ENCODE results near the gene MIF. TPM values are rescaled to one million over a fixed set of nuclear protein-coding genes. Genes with fewer than 3 reads are reported as not detected.
A peak's percentile ranks its signal among the peaks of the same experiment; 100 is the strongest.
"Not testable (repeated sequence)": the region's sequence is repeated elsewhere in the genome, so short reads cannot be mapped to it uniquely, and the experiment has no call there.

Gene MIF
- total RNA-seq, 2 experiments from 2014 or later: 836 to 882 TPM

- CTCF ChIA-PET: interaction anchor here (0.5 to 3.0 kb wide), 16 partner anchors 8 to 451 kb away, joined by 3 to 30 read pairs (median 4); partner anchors contain the start of gene MIF
- POLR2A ChIA-PET: interaction anchor here (0.7 to 3.0 kb wide), 23 partner anchors 9 to 570 kb away, joined by 3 to 36 read pairs (median 4); partner anchors contain the start of genes ADORA2A, DERL3 and MIF
- Mint-ChIP-seq H3K4me1 (peaks cover 25% of the 10 kb centered on the region), H3K36me3 (ENCODE audit: low read depth) (no peaks in the 10 kb centered on the region), H3K27ac (peak within 1 kb of the TSS; percentile 85), H3K4me3 (peak within 1 kb of the TSS; percentile 91), H3K27me3 (peaks cover 3% of the 10 kb centered on the region), H3K9me3 (no peaks in the 10 kb centered on the region)
- DNase-seq: peak; percentile 95
These were observed 36.3 kb upstream of the MIF start, which contains the start of gene SLC2A11 for GRCh38 chr22:23857606-23858483. Gene SLC2A11, plus strand, starts transcription at chr22:23857875. Its CDS starts 125 bp downstream, at chr22:23858000.

GRCh38 chr22:23858484-23858815, 35.7 kb upstream of the MIF start:
- peak overlapping the region; percentile 85 for H3K27ac Mint-ChIP-seq
- ChIA-PET POLR2A (interaction anchor here (0.8 to 3.0 kb wide), 9 partner anchors 9 to 164 kb away, joined by 3 to 36 read pairs (median 5); partner anchors contain the start of genes CHCHD10, DERL3 and MIF), CTCF (interaction anchor here (2.6 to 3.0 kb wide), 2 partner anchors 9 to 35 kb away, joined by 29 to 30 read pairs; partner anchors contain the start of gene MIF)
- peaks cover 3% of the 10 kb centered on the region for H3K27me3 Mint-ChIP-seq
- no peak for DNase-seq
- no peaks in the 10 kb centered on the region for H3K9me3 Mint-ChIP-seq
- H3K4me1 Mint-ChIP-seq: peaks cover 25% of the 10 kb centered on the region
- no peaks in the 10 kb centered on the region for H3K36me3 Mint-ChIP-seq (ENCODE audit: low read depth)
- H3K4me3 Mint-ChIP-seq: peak overlapping the region; percentile 91

GRCh38 chr22:23859201-23859600, 35.0 kb upstream of the MIF start:
- Mint-ChIP-seq H3K4me3 (no peak overlapping the region), H3K9me3 (no peaks in the 10 kb centered on the region), H3K36me3 (ENCODE audit: low read depth) (no peaks in the 10 kb centered on the region), H3K4me1 (peaks cover 25% of the 10 kb centered on the region), H3K27ac (no peak overlapping the region), H3K27me3 (peaks cover 3% of the 10 kb centered on the region)
- POLR2A ChIA-PET: interaction anchor here (0.8 to 3.0 kb wide), 6 partner anchors 9 to 92 kb away, joined by 3 to 36 read pairs (median 5); partner anchors contain the start of genes CHCHD10 and MIF
- DNase-seq: no peak
- CTCF ChIA-PET: interaction anchor here (2.6 to 3.0 kb wide), 2 partner anchors 9 to 35 kb away, joined by 29 to 30 read pairs; partner anchors contain the start of gene MIF

- CTCF ChIA-PET: interaction anchor here (1.1 kb wide), 1 partner anchor 11 kb away, joined by 5 read pairs; no protein-coding TSS in a partner anchor
- peaks cover 25% of the 10 kb centered on the region for H3K4me1 Mint-ChIP-seq
- H3K36me3 Mint-ChIP-seq (ENCODE audit: low read depth); POLR2A ChIA-PET; DNase-seq; H3K27me3 Mint-ChIP-seq; H3K27ac Mint-ChIP-seq; H3K4me3 Mint-ChIP-seq; H3K9me3 Mint-ChIP-seq: not testable (repeated sequence)
These were observed 34.0 kb upstream of the MIF start for GRCh38 chr22:23860187-23860586.

GRCh38 chr22:23862103-23862502, 32.1 kb upstream of the MIF start:
- ChIA-PET CTCF (interaction anchor here (1.2 to 1.8 kb wide), 2 partner anchors 32 to 212 kb away, joined by 3 to 8 read pairs; partner anchors contain the start of gene MIF), POLR2A (interaction anchor here (0.6 kb wide), 1 partner anchor 51 kb away, joined by 3 read pairs; no protein-coding TSS in a partner anchor)
- no peak overlapping the region for H3K4me3 Mint-ChIP-seq
- no peak overlapping the region for H3K27ac Mint-ChIP-seq
- peak; percentile 59 for DNase-seq
- H3K4me1 Mint-ChIP-seq: peaks cover 19% of the 10 kb centered on the region
- H3K36me3 Mint-ChIP-seq (ENCODE audit: low read depth): no peaks in the 10 kb centered on the region
- no peaks in the 10 kb centered on the region for H3K9me3 Mint-ChIP-seq
- no peaks in the 10 kb centered on the region for H3K27me3 Mint-ChIP-seq

GRCh38 chr22:23864499-23865154, 29.6 kb upstream of the MIF start:
- H3K9me3 Mint-ChIP-seq: not testable (repeated sequence)
- CTCF ChIA-PET: interaction anchor here (1.0 to 2.0 kb wide), 3 partner anchors 15 to 92 kb away, joined by 3 to 11 read pairs (median 4); partner anchors contain the start of gene MIF

GRCh38 chr22:23868580-23868979, 25.6 kb upstream of the MIF start:
- H3K27me3 Mint-ChIP-seq: no peaks in the 10 kb centered on the region
- ChIA-PET POLR2A (no interaction called here), CTCF (no interaction called here)
- DNase-seq: no peak
- H3K4me1 Mint-ChIP-seq: no peaks in the 10 kb centered on the region
- no peak overlapping the region for H3K4me3 Mint-ChIP-seq
- no peaks in the 10 kb centered on the region for H3K36me3 Mint-ChIP-seq (ENCODE audit: low read depth)
- no peaks in the 10 kb centered on the region for H3K9me3 Mint-ChIP-seq
- H3K27ac Mint-ChIP-seq: no peak overlapping the region

More at GRCh38 chr22:23864499-23865154, 29.6 kb upstream of the MIF start:
- H3K4me3 Mint-ChIP-seq; H3K4me1 Mint-ChIP-seq; H3K27ac Mint-ChIP-seq; H3K36me3 Mint-ChIP-seq (ENCODE audit: low read depth); H3K27me3 Mint-ChIP-seq; DNase-seq: not testable (repeated sequence)
- POLR2A ChIA-PET: interaction anchor here (1.6 kb wide), 1 partner anchor 30 kb away, joined by 5 read pairs; the partner anchor contains the start of gene MIF

GRCh38 chr22:23874871-23875270, 19.3 kb upstream of the MIF start:
- POLR2A ChIA-PET: no interaction called here
- H3K4me1 Mint-ChIP-seq: no peaks in the 10 kb centered on the region
- H3K4me3 Mint-ChIP-seq: no peak overlapping the region
- H3K27me3 Mint-ChIP-seq: no peaks in the 10 kb centered on the region
- no peak overlapping the region for H3K27ac Mint-ChIP-seq
- DNase-seq: no peak
- H3K36me3 Mint-ChIP-seq (ENCODE audit: low read depth): no peaks in the 10 kb centered on the region
- H3K9me3 Mint-ChIP-seq: no peaks in the 10 kb centered on the region
- CTCF ChIA-PET: no interaction called here

- ChIA-PET CTCF (no interaction called here), POLR2A (interaction anchor here (0.8 to 1.5 kb wide), 2 partner anchors 18 to 37 kb away, joined by 3 to 5 read pairs; partner anchors contain the start of gene MIF)
- no peaks in the 10 kb centered on the region for H3K27me3 Mint-ChIP-seq
These were observed 18.4 kb upstream of the MIF start for GRCh38 chr22:23875801-23876200.

GRCh38 chr22:23877566-23877965, 16.6 kb upstream of the MIF start:
- Mint-ChIP-seq H3K4me1 (no peaks in the 10 kb centered on the region), H3K9me3 (no peaks in the 10 kb centered on the region), H3K36me3 (ENCODE audit: low read depth) (no peaks in the 10 kb centered on the region), H3K27ac (no peak overlapping the region), H3K4me3 (no peak overlapping the region), H3K27me3 (no peaks in the 10 kb centered on the region)
- POLR2A ChIA-PET: interaction anchor here (1.1 kb wide), 1 partner anchor 35 kb away, joined by 3 read pairs; no protein-coding TSS in a partner anchor
- CTCF ChIA-PET: no interaction called here
- DNase-seq: no peak

More at GRCh38 chr22:23875801-23876200, 18.4 kb upstream of the MIF start:
- no peaks in the 10 kb centered on the region for H3K9me3 Mint-ChIP-seq
- DNase-seq: no peak
- no peaks in the 10 kb centered on the region for H3K4me1 Mint-ChIP-seq
- no peaks in the 10 kb centered on the region for H3K36me3 Mint-ChIP-seq (ENCODE audit: low read depth)
- H3K27ac Mint-ChIP-seq: no peak overlapping the region
- no peak overlapping the region for H3K4me3 Mint-ChIP-seq

- H3K36me3 Mint-ChIP-seq (ENCODE audit: low read depth): no peaks in the 10 kb centered on the region
- no peaks in the 10 kb centered on the region for H3K4me1 Mint-ChIP-seq
- no peaks in the 10 kb centered on the region for H3K9me3 Mint-ChIP-seq
- no peaks in the 10 kb centered on the region for H3K27me3 Mint-ChIP-seq
- DNase-seq: no peak
- H3K4me3 Mint-ChIP-seq: no peak overlapping the region
- no peak overlapping the region for H3K27ac Mint-ChIP-seq
- CTCF ChIA-PET: no interaction called here
- POLR2A ChIA-PET: interaction anchor here (1.1 kb wide), 1 partner anchor 35 kb away, joined by 3 read pairs; no protein-coding TSS in a partner anchor
These were observed 16.0 kb upstream of the MIF start for GRCh38 chr22:23878219-23878618.

GRCh38 chr22:23882370-23882769, 11.8 kb upstream of the MIF start:
- ChIA-PET POLR2A (no interaction called here), CTCF (interaction anchor here (1.0 kb wide), 1 partner anchor 11 kb away, joined by 5 read pairs; the partner anchor contains the start of gene MIF)
- Mint-ChIP-seq H3K9me3 (no peaks in the 10 kb centered on the region), H3K36me3 (ENCODE audit: low read depth) (no peaks in the 10 kb centered on the region), H3K4me1 (no peaks in the 10 kb centered on the region), H3K27me3 (no peaks in the 10 kb centered on the region), H3K27ac (no peak overlapping the region), H3K4me3 (no peak overlapping the region)
- DNase-seq: no peak

Data from activated CD4-positive, alpha-beta memory T cell treated with anti-CD3 and anti-CD28 coated beads, Interleukin-2, amount 10 ng/mL, durations not matched to agents 7 days and 5 days (primary cell).